Urinary bladder (tissue), 4 donors: ENCODE data around the gene SHISA9. TPM values are rescaled to one million over a fixed set of nuclear protein-coding genes. Genes with fewer than 3 reads are reported as not detected.

Experiments
- DNase-seq: peaks from one replicate; pipeline ENCODE4 v3.0.0-alpha.2; 2015; ENCODE audit errors: extremely low spot score
- H3K27ac ChIP-seq: one replicate; pipeline ENCODE4 v1.5.1; 2013; ENCODE audit warnings: low read depth, mild to moderate bottlenecking, moderate library complexity
- H3K36me3 ChIP-seq: one replicate; pipeline ENCODE4 v1.6.1; 2013; ENCODE audit warnings: mild to moderate bottlenecking, moderate library complexity; ENCODE audit not compliant: insufficient read depth
- H3K4me1 ChIP-seq: one replicate; pipeline ENCODE4 v1.6.1; 2013; ENCODE audit warnings: mild to moderate bottlenecking, moderate library complexity; ENCODE audit not compliant: insufficient read depth
- H3K4me3 ChIP-seq: one replicate; pipeline ENCODE4 v1.5.1; 2013; ENCODE audit warnings: low read depth, low read length
- WGBS: extraction: QIAGEN DNeasy Blood & Tissue Kit; methylation state at CpG from one replicate; pipeline ENCODE4 v1.1.7; 2013; 5-methylcytosine and 5-hydroxymethylcytosine counted together
- polyA plus RNA-seq: library from polyadenylated mRNA; stranded (reverse); fragments of 200-250 nt; gene quantifications from one replicate; pipeline ENCODE4 v1.2.3, GENCODE V29; 2013
- total RNA-seq: library from RNA; depleted of rRNA; stranded (reverse); fragments of >200 nt; gene quantifications from one replicate; pipeline ENCODE4 v1.2.3, GENCODE V29; 2014
- donor health status: healthy with polysubstance abuse.
- donor health status: healthy.

SHISA9 gene
- total and polyA plus RNA-seq, 2 donors = 0.28 to 0.48 TPM

DNA sequence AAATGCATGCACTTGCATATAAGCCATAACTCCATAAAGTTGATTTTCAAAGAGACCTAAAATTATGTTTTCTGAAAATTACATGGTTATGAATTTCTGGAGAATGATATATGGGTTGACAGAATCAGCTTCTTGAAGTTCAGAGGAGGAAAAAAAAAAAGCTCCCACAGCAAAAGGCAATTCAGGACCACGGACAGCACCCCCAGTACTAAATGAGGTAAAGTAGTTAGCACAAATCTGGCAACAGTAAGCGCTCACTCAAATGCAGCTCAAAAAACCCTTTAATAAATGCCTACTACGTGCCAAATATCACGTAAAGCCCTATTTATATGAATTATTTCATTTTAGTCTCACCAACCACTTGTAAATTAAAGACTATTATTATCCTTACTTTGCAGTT lies 135.2 kb downstream of the SHISA9 start:
- WGBS = 7% methylated on average over 4 of the region's 4 CpGs
- H3K4me3 ChIP-seq = no peak overlapping the region
- H3K4me1 ChIP-seq = no peaks in the 10 kb centered on the region
- H3K27ac ChIP-seq = no peak overlapping the region
- no peaks in the 10 kb centered on the region for H3K36me3 ChIP-seq
- peak; percentile 23 for DNase-seq

DNA sequence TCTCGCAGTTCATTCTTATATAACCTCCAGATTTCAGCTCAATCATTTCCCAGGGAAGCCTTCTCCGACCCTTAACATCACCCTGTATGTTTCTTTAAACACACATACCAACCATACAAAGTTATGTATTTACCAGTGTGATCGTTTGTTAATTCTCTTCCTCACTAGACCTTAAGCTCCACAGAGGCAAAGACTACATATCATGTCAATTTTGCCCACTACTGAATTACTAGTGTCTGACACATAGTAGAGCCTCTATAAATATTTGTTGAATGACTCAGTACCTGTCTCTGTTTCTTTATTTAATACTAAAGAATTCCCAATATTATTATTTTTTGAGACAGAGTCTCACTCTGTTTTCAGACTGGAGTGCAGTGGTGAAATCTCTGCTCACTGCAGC lies 137.2 kb downstream of the SHISA9 start:
- WGBS = 50% methylated on average over 3 of the region's 3 CpGs
- Histone ChIP-seq H3K36me3 (no peaks in the 10 kb centered on the region), H3K27ac (no peak overlapping the region), H3K4me1 (no peaks in the 10 kb centered on the region), H3K4me3 (no peak overlapping the region)
- DNase-seq = no peak

DNA sequence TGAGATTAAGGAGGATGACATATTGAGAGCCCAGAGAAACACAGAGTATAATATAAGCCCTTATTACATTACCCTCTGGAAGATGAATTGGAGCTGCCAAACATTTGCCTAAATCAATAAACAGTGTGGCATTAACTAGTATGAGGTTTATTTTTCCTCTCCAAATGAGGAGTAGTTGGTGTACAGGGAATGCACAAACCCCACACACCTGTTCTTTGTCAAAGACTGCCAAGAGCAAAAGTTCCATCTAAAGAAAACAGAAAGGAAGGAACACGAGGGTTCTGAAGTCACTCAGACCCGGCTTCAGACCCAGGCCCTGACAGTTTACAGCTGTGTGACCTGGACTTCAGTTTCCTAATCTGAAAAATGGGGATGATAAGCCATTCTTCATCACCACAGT lies 138.1 kb downstream of the SHISA9 start:
- H3K36me3 ChIP-seq = no peaks in the 10 kb centered on the region
- no peaks in the 10 kb centered on the region for H3K4me1 ChIP-seq
- H3K4me3 ChIP-seq = no peak overlapping the region
- 18% methylated on average over 2 of the region's 2 CpGs for WGBS
- DNase-seq = no peak
- H3K27ac ChIP-seq = no peak overlapping the region

DNA sequence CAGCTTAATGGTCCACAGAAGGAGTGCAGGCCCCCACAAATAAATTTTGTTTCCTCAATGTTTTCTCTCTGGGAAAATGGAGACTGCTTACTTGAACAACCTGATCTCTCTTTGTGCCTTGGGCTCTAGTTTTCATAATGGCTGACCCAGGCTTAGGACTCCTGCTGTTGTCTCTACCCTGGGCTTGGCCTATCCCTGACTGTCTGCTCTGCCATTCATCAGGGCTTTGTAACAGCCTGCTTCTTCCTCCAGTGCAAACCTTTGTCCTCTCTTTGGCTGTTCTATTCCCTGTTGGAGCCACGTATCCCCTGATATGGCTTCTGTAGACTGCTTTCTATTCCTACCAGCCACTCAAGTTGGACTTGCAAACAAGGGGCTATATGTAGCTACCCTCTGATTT lies 139.8 kb downstream of the SHISA9 start:
- H3K4me3 ChIP-seq = no peak overlapping the region
- H3K4me1 ChIP-seq = no peaks in the 10 kb centered on the region
- WGBS = 47% methylated on average over 1 of the region's 1 CpG
- no peak for DNase-seq
- H3K27ac ChIP-seq = no peak overlapping the region
- no peaks in the 10 kb centered on the region for H3K36me3 ChIP-seq

DNA sequence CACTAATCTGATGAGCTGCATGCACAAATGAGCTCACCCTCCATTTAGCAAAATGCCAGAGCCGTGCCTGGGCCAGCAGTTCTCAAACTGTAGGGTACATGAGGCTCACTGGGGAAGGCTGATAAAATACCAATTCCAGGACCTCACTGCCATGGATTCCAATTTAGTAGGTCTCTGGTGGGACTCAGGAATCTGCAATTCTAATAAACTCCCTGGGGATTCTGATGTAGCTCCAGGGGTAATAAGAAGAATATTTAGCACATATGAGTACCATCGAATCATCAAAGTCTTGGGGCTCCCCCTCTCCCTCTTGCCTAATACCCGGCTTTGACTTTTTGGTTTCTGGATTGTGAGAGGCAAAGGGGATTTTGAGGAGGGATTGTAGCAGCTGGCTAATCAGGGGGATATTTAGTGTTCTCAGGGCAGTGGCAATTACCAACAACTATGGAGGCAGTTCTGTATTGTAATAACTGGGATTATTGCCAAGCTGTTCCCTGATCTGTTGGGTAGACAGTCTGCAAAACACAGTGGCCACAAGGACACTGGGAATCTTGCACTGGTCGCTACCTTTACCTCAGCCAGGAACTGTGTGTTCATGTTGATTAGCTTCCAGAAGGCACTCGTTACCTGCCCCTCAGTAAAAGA lies 140.4 kb downstream of the SHISA9 start:
- 68% methylated on average over 5 of the region's 5 CpGs for WGBS
- no peak for DNase-seq
- H3K4me1 ChIP-seq = no peaks in the 10 kb centered on the region
- H3K27ac ChIP-seq = no peak overlapping the region
- no peaks in the 10 kb centered on the region for H3K36me3 ChIP-seq
- H3K4me3 ChIP-seq = no peak overlapping the region

DNA sequence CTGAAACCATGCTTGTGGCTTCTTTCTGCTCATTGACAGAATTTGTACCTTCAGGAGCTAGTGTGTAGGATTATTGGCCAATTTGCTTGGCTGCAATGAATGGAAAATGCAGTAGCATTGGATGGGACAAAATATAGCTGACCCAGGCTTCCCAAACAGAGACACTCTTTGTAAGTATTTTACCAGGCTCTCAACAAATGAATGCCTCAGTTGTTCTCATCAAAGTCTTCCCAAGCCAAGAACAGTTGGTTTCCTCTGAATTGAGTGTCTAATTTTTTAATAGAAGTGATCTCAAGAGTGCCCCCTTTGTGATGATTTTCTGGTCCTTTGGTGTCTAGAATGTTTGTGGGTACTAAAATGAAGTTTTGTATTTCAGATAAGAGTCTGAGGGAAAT lies 140.9 kb downstream of the SHISA9 start:
- H3K27ac ChIP-seq = no peak overlapping the region
- no peak overlapping the region for H3K4me3 ChIP-seq
- no peaks in the 10 kb centered on the region for H3K36me3 ChIP-seq
- no peak for DNase-seq
- H3K4me1 ChIP-seq = no peaks in the 10 kb centered on the region

DNA sequence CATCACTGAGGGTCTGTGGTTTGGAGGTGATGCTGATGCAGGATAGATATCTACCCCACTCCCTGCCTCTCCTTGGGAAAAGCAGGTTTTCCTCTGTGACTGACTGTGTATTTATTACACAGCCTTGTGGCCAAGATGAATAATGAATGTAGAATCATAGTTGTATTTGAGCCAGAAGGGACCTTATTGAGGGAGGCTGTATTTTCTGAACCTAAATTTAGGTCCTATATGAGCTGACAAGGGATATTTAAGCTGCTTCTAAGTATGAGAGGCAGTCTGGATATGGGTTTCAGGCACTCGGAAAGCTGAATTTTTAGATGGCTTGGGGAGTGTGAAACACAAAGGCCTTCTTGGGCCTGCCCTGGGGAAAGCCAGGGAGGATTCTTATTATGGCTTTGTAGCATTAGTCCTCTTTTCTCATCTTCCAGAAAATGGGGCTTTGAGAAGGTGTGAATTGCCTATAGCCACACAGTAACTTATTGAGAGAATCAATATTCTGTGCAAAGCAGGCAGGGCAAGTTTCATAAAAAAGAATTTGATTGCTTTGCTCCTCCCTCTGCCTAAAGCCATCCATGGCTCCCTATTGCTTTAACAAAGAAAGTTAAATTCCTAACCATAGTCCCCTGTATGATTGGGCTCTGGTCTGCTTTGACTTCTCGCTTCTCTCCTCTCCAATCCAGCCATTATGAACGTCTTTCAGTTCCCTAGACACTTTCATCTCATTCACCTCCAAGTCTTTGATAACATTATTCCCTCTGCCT lies 144.8 kb downstream of the SHISA9 start:
- Histone ChIP-seq H3K4me1 (no peaks in the 10 kb centered on the region), H3K36me3 (no peaks in the 10 kb centered on the region), H3K27ac (no peak overlapping the region), H3K4me3 (no peak overlapping the region)
- DNase-seq = no peak
- 73% methylated on average over 3 of the region's 3 CpGs for WGBS

DNA sequence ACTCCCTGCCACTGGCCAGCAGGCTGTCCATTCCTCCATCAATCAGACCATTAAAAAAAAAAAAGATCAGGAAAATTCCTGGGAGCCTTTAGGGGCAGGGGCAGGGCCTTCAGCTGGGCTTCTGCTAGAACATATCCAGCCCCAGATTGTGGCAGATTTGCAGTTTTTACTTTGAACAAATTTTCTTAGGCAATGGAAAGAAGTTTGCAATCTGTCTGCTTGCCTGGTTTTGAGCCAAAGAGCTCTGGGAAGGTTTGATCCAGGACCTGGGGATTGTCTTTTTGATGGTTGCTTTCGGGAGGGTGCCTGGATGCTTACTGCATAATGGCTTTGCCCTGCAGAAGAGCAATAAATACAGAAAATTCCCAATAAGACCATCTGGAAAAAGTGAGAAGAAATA lies 145.9 kb downstream of the SHISA9 start:
- Histone ChIP-seq H3K4me1 (no peaks in the 10 kb centered on the region), H3K27ac (no peak overlapping the region), H3K4me3 (no peak overlapping the region), H3K36me3 (no peaks in the 10 kb centered on the region)
- WGBS = 47% methylated on average over 1 of the region's 1 CpG
- no peak for DNase-seq

DNA sequence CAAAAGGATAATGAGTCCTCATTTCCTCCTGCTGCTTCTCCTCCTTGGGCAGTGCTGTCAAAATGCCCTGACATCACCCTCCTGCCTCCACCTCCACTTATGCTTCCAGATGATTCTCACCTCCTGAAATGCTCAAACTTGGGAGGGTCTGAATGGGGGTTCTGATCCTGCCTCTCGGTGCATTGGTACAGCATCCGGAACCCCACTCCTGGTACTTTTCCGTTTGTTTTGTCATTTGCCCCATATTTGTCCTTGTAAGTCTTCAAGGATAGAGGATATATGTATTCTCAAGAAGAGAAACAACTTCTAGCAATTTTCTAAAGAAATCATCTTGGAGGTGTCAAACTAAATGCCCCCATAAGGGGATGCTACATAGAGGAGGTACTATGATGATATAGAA lies 148.3 kb downstream of the SHISA9 start:
- 90% methylated on average over 3 of the region's 3 CpGs for WGBS
- no peak overlapping the region for H3K4me3 ChIP-seq
- H3K27ac ChIP-seq = no peak overlapping the region
- H3K36me3 ChIP-seq = no peaks in the 10 kb centered on the region
- DNase-seq = no peak
- no peaks in the 10 kb centered on the region for H3K4me1 ChIP-seq

DNA sequence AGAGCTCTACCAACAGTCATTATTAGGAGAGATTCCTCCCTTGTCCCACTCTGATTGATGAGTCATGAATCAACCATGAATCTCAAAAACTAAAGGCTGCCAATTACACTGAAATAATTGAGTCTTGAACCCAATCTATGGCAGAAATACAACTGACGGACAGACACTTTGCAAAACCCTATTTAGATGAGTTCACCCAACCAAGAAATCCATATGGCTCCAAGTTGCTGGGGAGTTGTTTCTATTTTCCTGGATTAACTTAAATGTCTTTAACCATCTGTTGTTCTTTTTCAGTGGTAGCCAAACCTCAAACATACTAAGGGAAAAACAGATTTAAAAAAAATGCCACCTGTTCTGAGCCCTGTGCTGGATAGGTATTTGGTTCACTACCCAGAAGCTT lies 151.0 kb downstream of the SHISA9 start:
- Histone ChIP-seq H3K4me3 (no peak overlapping the region), H3K4me1 (no peaks in the 10 kb centered on the region), H3K36me3 (no peaks in the 10 kb centered on the region), H3K27ac (no peak overlapping the region)
- 76% methylated on average over 1 of the region's 1 CpG for WGBS
- no peak for DNase-seq

DNA sequence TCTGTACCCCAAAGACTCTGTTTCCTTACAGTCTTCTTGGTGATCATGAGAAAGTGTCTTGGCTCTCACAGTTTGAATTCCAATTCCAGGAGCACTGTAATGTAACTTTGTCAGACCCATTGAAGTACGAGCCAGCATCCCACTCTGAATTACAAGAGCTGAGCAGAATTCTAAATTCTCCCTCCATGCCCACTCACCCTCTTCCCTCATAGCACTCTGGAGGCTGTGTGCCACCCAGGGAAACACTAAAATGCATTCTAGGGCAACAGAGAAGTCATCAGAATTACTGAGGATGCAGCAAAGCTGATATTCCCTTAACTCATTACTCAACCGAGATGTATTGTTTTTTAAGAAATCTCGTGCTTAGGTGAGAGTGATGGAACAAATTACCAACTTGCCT lies 154.1 kb downstream of the SHISA9 start:
- no peaks in the 10 kb centered on the region for H3K4me1 ChIP-seq
- WGBS = 77% methylated on average over 3 of the region's 3 CpGs
- DNase-seq = no peak
- no peak overlapping the region for H3K4me3 ChIP-seq
- no peaks in the 10 kb centered on the region for H3K36me3 ChIP-seq
- H3K27ac ChIP-seq = no peak overlapping the region

DNA sequence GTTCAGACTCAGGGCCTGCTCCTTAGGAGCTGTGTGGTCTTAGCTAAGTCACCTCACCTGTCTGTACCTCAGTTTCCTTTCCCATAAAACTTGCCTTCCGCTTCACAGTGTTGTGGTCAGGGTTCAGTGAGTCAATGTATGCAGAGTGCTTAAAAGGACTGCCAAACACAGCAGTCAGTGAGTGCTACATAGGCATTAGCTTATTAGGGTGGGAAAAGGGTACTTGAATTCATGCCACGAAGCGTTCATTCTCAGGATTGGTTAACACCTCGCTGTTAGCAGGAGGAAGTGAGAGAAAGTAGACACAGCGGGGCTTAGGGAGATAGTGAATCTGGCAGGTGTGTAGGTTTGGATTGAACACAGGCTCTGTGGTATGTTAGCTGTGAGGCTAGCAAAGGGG lies 155.2 kb downstream of the SHISA9 start:
- DNase-seq = no peak
- Histone ChIP-seq H3K36me3 (no peaks in the 10 kb centered on the region), H3K27ac (no peak overlapping the region), H3K4me1 (no peaks in the 10 kb centered on the region), H3K4me3 (no peak overlapping the region)
- WGBS = 67% methylated on average over 5 of the region's 5 CpGs

DNA sequence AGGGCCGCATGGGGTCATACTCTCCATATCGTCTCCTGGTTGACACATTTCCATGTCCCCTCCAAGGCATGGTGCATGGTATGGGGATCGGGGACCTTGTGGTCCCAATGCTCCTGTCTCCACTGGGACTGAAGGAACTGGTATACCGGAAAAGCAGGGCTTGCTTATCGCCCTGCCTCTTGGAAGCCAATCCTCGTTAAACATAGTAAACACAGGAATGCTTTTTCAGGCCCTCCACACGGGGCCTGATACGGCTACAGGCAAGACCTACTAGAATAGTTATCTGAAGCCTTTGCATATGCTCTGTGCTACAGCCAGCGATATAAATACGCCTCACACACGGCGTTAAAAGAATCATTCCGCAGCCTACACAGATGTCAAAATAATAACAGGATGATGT lies 159.5 kb downstream of the SHISA9 start:
- WGBS = 52% methylated on average over 13 of the region's 13 CpGs
- Histone ChIP-seq H3K27ac (no peak overlapping the region), H3K36me3 (no peaks in the 10 kb centered on the region), H3K4me1 (no peaks in the 10 kb centered on the region), H3K4me3 (no peak overlapping the region)
- DNase-seq = no peak

DNA sequence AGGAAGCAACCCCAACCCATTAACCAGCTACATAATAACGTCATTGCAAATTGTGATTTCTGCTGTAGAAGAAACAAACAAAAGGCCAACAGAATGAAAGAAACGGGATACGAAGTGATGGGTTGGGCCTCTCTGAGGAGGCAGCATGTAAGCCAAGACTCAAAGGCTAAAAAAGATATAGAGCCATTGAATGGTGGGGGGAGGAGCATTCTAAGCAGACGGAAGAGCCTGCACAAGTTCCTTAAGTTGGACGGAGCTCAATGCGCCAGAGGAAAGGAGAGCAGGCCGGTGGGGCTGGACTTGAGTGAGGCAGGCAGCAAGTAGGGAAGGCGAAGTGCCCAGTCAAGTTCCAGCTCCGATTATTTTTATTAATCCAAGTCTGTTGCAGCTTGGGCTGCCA lies 160.3 kb downstream of the SHISA9 start:
- H3K4me1 ChIP-seq = no peaks in the 10 kb centered on the region
- H3K27ac ChIP-seq = no peak overlapping the region
- WGBS = 55% methylated on average over 9 of the region's 9 CpGs
- DNase-seq = no peak
- no peak overlapping the region for H3K4me3 ChIP-seq
- H3K36me3 ChIP-seq = no peaks in the 10 kb centered on the region
